Mesenteric fat pad (tissue), 1 donor: ENCODE data around the gene PSD4. TPM values are rescaled to one million over a fixed set of nuclear protein-coding genes. Genes with fewer than 3 reads are reported as not detected.

Source experiments
- DNase-seq: peaks from one replicate; pipeline ENCODE4 v3.0.0-alpha.2; 2020; ENCODE audit warnings: low spot score
- total RNA-seq: library from RNA; stranded (reverse); fragmentation: NEBNext Ultra II Directional; extraction: Animal tissue kit (Norgen Biotek cat#: 25700); gene quantifications from one replicate; pipeline ENCODE4 v1.2.1, GENCODE V29; 2021
- donor health status: DM: yes; HTN: yes; CAD: no.

PSD4 gene
- total RNA-seq, 1 donor from 2014 or later, result 13.2 TPM

DNA sequence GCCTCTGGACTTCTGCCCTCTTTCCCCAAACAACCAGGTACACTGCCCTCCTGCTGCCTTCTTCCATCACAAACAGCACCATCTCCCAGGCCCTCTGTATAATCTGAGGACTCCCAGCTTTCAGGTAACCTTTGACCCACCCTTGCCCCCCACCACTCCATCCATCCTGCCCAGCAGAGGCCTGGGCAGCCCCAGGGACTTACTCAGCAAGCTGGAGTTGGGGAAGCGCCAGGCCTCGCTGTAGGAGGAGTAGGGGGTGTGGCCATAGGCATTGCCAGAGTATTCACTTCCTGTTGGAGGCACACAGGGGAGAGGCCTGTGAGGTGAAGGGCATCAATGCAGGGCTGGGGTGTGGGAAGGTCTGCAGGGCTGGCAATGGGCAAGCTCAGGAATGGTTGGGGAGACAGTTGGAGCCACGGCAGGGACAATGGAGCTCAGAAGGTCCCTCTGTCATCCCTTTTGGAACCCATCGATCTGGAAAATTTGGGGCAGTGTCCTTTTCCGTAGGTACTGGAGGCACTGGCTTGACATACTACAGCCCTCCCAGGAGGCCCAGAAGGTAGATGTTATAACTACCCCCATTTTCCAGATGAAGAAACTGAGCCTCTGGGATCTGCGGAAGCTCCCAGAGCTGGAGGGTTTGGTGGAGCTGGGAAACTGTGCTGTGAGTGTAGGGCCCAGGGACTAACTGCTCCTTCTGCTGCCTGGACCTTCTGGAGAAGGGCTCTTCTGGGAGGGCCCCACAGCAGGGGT lies 46.3 kb downstream of the PSD4 start:
- no peak for DNase-seq

DNA sequence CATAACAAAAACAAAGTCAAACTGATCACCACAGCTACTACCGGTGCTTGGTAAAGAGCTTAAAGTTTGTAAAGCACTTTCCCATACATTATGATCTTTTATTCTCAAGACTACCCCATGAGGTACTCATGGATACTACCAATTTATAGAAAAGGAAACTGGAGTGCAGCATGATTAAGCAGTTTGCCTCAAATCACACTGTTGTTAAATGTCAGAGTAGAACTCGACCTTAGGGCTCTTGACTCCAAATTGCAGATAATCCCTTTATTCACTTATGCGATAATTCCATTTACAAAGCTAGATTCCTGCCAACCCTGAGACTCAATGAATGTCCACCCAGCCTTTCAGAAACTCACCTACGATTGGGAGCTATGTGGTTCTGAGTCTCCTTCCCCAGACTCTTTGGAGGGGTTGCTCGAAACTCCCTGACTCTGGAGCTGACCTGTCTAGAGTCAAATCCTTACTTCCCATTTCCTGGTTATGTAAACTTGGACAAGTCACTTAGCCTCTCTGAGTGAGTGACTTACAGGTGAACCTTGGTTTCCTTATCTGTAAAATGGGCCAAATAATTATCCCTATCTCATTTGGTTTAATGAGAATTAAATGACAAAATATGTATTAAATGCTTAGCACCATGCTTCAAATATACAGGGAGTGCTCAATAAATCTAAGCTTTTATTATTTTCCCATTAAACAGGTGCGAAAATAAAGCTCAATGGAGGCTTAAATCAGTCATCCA lies 47.4 kb downstream of the PSD4 start:
- DNase-seq, result no peak

DNA sequence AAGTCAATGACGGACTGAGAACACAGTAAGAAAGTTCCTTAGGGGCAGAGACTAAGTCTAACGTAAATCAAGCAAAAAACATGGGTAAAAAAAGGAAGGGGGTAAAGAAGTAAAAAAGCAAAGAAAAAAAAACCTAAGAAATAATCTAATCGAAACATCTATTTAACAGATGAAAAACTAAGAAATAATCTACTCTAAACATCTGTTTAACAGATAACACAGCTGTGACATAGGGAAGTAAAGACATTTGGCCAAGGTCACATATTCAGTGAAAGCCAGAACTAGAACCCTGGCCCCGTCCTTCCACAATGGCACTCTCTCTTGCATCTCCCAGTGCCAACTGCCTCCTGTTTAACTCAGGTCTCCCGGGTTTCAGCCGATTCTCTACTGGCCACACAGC lies 48.1 kb downstream of the PSD4 start:
- no peak for DNase-seq

DNA sequence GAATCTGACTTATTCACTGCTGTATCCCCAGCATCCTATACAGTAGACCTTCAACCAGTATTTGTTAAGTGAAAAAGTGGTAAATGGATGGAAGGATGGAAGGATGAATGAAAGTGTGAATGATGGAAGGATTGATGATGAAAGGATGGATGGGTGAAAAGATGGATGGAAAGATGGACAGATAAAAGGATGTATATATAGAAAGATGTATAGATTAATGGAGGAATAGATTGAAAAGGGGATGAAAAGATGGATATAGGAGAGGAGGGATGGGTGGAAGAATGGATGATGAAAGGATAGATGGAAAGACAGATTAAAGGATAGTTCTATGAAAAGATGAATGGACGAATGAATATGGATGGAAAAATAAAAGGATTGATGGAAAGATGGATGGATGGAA lies 50.0 kb downstream of the PSD4 start:
- no peak for DNase-seq

DNA sequence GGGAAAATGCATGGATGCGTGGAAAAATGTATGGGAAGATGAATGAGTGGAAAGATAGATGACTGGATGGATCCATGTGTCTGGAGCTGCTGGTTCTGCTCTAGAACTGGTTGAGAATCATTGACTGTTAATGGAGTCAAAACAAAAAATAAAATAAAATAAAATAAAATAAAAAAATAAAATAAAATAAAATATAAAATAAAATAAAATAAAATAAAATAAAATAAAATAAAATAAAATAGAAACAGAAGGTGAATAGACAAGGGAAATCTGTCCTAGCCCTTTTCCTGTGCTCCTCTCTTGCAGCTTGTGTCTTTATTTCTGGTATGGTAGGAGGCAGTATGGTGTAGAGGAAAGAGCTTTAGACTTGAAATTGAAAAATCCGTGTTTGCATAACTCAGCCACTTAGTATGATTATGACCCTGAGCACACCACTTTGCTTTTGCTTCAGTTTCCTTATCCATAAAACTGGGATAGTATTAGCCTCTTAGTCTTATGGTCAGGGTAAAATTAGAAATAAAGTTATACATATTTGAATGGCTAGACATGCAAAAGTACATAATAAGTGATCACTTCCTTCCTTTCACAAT lies 51.0 kb downstream of the PSD4 start:
- DNase-seq, result no peak

DNA sequence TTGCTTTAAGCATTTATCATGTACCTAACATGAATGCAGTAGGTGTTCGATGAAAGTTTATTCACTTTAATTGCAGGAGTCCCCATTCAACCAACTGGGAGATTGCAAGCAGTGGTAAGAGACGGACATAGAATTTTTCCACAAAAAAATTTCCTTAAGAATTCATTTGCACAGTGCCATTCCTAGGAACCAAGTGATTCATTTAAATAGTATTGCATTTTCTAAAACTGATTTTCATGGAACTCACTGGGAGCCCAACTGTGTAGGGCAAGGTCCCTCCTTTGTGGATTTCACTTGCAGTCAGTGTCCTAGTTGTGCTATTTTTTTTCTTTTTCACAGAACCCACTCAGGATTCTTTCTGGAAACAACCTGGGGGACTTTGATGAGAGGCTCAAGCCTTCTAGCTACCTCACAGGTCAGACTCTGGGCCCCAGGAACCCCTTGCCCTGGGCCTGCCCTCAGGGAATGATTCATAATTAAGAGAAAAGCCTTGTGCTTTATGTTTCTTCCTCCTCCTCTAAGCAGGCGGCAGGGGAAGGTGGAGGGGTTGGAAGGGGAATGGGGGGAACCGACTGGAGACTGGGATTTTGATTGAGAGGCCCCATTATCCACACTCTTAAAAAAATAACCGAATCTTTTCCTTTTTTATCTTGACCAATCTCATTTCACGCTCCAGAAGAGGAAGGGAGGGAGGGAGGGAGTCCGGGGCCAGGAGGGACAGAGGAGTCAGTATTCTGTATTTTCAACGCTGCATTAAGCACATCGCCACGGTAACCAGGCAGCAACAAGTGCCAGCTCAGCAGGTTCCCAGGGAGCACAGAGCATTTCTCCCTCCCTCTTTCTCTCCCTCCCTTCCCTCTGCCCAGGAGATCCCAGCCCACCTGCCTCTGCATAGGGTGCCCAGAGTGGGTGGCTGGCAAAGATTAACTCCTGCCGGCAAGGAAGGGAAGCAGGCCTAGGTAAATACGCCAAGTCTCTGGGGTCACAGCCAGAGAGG lies 51.8 kb downstream of the PSD4 start:
- DNase-seq, result no peak

DNA sequence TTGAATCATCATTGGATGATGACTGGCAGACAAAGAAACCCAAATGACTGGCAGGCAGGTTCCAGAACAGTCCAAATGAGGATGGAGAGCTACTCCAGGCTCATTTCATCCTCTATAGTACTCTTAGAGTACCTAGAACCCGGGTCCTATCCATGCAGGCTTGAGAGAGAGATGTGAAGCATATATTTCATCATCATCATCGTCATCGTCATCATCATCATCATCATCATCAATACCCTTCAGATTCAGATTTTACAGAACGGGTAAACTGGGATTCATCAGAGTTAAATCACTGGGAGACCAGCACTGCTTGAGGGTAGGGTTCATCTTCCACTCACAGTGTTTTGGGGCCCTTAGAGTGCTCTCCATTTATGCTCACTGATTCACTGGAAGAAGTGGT lies 52.7 kb downstream of the PSD4 start:
- no peak for DNase-seq

DNA sequence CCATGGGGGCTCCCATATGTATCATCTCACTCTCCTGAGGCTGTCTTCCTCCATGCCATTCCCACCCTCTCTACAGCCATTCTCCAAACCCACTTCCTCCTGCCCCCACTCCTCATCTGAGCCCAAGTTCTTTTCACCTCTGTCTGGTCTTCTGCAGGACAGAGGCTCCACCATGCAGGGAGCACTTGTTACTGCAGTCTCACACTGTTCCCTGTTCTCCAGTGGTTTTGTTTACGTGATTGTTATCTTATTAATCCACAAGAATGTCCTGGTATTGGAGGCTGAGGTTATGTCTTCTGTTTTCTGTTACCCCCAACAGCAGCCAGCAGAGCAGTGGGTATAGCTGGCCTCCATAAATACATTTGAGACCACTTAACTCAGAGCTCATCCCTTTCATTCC lies 53.5 kb downstream of the PSD4 start:
- DNase-seq, result no peak

DNA sequence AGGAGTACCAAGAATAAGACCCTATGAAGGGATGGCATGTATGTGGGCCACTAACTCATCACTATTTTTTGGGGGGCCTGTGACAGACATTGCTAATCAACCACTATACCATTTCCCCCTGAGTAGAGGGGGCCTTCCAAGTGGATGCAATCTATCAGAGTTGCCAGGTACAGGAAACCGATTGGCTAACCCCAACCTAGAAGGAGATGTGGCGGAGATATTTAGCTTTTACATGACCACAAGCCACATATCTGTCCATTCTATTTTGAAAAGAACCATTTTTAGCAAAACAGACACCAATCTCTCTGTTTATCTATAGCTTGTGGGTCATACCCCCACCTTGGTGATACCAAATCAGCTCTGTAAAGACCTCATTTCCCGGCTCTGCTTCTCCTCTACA lies 53.9 kb downstream of the PSD4 start:
- no peak for DNase-seq

DNA sequence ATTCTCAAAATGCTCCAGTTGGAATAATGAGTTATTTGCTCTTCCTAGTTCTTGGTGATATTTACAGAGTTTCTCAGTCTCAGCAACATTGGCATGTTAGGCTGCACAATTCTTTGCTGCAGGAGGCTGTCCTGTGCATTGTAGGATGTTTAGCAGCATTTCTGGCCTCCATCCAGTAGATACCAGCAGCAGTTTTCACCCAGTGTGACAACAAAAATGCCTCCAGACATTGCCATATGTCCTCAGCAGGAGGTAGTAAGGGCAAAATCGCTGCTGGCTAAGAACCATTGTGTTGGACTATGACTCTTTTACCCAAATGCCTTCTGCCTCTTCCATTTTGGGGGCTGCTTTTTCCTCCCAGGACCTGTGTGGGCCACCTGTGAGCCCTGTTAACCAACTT lies 54.6 kb downstream of the PSD4 start:
- no peak for DNase-seq

DNA sequence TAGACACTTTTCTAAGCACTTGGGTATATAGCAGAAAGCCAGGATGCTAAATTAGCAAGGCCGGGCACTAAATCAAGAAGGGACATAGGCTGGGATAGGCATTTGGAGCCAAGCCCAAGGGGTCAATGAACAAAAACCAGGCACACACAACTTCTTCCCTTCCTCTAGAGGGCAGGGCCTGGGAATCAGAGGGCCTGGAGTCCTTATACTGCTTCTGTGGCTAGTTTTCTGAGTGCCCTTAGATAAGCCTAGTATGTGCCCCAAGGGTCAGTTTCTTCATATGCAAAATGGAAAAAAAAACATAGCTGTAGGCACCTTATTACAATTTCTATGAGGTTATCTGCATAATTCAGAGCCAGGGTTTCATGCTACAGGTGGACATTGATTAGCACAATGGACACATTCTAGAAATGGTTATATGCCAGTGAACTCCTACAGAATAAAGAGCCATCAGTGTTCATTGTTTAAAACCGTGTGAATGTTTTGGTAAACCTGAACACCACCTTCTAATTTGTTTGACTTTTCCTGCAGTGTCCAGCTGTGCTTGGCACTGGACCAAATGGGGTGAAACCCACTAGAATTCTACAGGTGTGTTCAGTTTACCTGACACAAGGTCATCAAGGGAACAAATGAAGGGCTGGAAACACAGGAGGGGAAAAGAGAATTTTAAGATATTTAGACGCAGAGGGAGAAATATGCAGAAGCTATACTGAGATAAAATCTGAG lies 55.4 kb downstream of the PSD4 start:
- no peak for DNase-seq

DNA sequence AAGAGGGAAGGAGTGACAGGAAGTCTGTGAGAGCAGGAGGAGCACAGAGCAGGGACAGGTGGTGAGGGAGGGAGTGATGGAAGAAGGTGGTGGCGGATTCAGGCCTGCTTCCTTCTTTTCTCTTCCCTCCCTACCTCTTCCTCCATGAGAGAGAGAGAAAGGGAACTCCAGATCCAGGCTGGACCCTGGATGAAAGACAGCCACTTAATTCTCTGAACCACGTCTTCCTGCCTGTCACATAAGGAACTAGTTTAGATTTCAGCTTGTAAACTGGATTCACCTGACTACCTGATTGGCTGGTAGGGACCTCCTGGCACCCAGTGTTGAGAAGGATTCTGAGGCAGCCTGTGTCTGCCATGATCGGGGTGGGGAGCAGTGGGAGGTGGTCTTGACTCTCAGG lies 56.0 kb downstream of the PSD4 start:
- no peak for DNase-seq

DNA sequence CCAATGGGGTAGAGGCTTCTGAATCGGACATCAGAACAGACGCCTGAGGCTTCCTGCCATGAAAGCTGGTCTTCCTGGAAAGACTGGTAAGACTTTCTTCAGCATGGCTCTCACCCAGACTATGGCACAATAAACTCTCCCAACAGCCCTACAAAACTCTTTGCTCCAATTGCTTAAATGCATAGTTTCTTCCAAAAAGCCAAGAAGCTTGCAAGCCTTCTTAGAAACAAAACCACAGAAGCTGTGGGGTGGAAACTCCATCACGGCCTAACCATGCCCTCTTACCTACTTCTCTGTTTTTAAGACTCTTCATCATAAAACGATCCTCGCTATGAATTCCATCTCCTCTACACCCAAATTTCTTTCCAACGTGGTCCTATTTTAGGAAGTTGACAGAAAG lies 56.8 kb downstream of the PSD4 start:
- no peak for DNase-seq

DNA sequence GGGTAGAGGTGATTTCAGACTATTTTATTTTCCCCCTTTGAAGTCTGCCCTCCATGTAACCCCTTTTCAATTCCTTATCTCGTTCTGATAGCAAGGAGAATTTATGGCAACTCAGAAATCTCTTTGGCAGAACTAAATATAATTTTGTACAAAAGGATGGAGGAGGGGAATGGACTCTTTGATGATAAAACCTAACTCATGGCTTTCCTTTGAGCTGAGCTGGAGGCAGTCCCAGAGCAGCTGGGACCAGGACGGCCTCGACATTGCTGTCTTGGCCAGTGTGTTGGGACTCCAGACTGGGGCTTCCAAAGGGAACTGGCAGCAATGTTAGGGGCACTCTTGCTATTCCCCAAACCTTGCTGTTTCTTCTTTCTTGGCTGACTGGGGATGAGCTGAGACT lies 57.3 kb downstream of the PSD4 start:
- DNase-seq, result no peak

DNA sequence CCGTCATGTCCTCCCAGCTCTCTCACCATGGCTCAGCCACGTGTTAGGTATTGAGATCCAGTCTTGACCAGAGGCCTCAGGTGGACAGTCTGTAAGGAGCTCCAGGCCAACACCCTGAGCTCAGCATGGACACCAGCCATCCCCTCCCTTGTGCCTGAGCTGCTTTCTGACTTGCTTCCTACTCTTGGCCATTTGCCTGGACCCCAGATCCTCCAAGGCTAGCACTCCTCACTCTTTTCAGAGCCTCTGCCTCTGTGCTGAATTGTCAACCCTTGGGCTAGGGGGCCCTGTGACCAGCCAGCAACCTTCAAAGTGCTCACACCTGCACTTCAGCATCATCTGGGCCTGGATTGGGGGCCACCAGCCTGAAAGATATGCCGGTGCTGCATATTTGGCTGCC lies 58.4 kb downstream of the PSD4 start:
- no peak for DNase-seq

DNA sequence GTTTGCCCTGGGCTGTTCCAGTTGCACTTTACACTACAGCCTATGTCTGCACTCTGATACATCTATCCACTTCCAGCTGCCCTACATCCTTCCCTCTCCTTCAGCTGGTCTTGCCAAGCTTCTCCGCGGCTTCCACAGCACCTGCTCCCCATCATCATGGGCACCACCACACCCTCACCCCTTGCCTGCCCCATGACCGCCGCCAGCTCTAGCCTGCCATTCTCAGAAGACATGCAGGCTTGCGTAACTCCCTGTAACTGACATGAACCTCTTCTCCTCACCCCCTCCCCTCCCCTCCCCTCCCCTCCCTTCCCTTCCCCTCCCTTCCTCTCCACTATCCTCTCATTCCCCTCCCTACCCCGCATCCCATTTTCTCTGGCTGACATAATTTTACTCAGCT lies 59.0 kb downstream of the PSD4 start:
- DNase-seq, result no peak

DNA sequence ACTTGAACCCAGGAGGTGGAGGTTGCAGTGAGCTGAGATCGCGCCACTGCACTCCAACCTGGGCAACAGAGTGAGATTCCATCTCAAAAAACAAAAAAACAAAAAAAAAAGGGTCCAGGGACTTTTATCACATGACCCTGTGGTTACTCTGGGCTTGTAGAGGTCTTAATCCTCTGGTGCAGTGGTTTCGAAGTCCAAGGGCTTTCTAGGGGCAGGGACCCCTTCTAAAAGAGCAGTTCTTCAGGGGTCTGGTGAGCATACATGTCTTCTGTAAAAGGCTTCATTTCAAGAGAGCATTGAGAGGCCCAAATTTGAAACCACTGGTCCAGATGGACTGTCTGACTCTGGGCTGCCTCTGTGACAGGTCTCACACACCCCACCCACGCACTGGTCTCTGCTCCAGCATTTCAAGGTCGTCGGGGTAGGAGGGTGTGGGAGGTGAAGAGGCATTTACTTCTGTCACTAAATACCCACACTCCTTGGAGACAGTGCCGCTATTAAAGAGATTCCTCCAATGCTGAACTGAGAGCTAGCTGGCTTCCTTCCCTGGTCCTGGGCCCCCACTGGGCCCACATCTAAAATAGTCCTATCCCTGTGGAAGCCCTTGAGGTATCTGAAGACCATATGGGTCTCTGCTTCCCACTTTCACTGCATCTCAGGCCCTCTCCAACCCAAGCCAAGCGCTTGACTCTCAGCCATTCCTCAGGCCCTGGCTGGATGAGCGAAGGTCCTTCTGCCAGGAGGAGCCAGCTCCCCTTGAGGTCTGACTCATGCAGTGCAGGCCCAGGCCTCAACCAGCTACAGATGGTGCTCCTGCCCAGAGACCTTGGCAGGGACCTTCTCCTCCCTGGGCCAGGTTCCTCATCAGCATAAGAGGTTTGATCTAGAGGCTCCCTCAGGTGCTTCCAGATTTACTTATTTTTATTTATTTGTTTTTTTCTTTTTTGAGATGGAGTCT lies 60.1 kb downstream of the PSD4 start:
- DNase-seq, result no peak

DNA sequence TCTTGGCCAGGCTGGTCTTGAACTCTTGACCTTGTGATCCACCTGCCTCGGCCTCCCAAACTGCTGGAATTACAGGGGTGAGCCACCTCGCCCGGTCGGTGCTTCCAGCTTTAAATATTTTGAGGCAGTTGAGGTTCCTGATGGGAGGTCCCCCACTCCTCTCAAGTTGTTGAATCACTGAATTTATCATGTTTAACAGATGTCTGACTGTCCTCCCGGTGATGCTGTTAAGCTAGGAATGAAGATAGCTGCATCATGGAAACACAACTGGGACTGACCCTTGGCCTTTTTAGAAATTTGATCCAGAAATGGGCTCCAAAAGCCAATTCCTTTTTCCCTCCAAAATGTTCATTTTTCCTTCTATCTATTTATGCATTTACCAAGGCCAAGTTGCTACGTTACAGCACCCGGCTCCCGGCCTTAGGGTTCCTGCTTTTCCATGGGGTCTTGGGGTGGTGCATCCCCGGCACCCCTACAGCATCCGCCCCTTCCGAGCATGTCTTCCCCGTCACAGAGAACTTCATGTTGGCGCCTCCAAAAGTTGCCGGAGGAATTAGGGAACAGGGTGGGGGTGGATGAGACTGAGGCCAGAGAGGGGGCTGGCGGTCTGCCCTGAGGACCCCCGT lies 61.1 kb downstream of the PSD4 start:
- DNase-seq, result peak; percentile 81
